GM04504 (cell line): ENCODE results near the gene LENG9.

Experiments
- DNase-seq: peaks from one replicate; pipeline ENCODE4 v3.0.0-alpha.2; 2012; ENCODE audit warnings: low read depth

The LENG9 gene

DNA sequence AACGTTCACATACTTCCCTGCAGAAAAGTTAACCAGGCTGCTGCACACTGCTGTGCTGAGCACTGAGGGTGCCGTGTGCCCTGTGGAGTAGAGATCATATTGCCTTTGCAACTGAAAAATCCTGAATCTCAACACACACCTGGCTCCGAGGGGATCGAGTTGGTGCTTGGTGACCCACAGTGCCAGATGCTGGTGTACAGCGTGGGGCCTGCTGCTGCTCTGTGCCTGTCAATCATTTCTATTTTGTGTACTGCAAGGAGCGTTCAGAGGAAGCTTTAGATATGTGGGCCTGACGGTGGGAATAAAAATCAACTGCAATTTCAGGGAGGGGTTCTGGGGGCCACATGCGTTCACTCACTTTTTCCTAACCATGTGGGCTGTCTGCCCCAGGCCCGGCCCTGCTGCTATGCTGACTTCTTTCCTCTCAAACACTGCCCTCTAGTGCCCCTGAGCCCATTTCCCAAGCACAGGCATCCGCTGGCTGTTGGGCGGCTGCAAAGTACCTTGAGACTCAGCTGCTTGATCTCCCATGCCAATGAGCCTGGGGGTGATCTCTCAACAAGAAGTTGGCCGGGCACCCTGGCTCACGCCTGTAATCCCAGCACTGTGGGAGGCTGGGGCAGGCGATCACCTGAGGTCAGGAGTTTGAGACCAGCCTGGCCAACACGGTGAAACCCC, 24.3 kb downstream of the LENG9 start:
- DNase-seq: no peak

DNA sequence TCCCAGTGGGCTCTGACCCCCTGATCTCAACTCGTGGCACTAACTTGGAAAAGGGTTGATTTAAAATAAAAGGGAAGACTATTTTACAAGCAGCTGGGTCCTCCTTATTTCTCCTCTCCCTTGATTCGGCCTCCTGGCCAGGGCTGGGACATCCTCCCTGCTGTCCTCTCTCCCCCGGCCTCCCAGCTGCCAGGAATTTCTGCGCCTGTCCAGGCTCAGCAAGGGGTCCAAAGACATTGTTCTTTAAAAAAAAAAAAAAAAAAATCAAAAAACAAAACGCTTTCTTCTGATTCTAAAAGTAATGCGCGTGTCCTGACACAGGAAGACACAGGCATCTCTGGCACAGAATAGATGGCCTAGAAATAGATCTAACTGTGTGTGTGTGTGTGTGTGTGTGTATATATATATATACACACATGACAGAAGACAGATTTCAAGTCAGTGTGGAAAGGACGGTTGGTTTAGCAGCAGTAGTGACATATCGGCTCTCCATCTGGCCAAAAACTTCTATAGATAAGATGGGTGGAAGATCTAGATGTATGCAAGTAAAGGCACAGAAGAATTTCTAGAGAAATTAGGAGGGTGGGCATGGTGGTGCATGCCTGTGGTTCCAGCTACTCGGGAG, 26.8 kb downstream of the LENG9 start:
- DNase-seq: no peak

GRCh38 chr19:54436031-54436523, 27.5 kb downstream of the LENG9 start:
- DNase-seq: no peak

DNA sequence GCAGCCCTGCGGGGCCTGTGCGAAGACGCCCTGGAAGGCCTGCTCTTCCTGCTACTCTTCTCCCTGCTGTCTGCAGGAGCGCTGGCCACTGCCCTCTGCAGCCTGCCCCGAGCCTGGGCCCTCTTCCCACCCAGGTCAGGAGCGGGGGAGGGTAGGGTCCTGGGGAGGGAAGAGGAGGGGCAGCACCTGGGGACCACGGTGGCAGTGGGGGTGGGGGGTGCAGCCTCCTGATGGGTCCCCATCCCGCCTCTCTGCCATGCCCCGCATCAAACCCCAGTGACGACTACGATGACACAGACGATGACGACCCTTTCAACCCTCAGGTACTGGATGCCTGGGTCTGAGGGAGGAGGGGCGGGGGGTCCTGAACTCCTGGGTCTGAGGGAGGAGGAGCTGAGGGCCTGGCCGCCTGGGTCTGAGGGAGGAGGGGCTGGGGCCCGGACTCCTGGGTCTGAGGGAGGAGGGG, 28.0 kb downstream of the LENG9 start:
- no peak for DNase-seq

- no peak for DNase-seq
Measured at GRCh38 chr19:54434873-54435214, 28.7 kb downstream of the LENG9 start.

DNA sequence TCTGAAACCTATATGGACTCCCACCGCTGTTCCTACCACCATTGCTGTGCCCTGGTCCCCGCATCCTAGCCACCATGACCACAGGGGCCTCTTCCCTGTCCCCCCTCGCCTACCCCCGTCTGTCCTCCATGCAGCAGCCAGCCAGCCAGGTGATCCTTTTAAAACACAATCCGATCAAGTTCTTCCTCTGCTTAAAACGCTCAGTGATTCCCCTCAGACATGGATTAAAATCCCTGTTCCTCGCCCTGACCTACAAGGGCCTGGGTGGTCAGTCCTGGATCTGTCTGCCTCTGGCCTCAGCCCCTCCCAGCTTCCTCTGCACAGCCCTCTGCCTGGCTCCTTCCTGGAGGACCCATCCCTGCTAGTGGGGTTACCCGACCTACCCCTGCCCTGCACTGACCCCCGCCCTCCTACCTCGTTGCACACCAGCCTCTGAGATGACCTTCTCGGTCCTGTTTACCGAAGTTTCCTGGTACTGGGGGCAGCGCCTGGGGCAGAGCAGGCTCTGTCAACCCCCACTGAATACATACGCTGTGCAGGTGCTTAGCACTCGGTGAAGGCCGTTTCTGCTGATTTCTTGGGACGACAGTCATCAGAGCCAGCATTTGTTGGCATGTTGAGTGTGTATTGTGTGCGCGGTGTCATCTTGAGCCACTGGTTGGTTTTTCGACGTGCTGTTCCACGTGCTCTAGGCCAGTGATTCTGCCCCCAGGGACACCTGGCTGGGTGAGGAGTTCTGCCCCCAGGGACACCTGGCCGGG, 29.3 kb downstream of the LENG9 start:
- DNase-seq: no peak

DNA sequence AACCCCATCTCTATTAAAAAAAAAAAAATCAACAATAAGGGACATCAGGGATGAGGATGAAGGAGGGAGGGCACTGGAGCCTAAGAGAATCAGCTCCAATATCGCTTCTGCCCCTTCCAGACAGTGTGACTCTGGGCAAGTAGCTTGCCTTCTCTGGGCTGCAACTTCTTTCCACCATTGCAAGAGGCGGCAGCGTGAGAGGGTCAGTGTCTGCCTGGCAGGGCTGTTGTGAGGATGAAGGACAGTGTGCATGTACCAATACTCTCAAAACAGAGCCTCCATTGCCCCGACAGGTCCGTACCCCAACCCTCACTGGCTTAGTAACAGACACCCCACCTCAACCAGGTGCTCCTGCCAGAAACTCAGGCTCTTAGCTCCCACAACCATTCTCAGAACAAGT, 29.9 kb downstream of the LENG9 start:
- DNase-seq: no peak

DNA sequence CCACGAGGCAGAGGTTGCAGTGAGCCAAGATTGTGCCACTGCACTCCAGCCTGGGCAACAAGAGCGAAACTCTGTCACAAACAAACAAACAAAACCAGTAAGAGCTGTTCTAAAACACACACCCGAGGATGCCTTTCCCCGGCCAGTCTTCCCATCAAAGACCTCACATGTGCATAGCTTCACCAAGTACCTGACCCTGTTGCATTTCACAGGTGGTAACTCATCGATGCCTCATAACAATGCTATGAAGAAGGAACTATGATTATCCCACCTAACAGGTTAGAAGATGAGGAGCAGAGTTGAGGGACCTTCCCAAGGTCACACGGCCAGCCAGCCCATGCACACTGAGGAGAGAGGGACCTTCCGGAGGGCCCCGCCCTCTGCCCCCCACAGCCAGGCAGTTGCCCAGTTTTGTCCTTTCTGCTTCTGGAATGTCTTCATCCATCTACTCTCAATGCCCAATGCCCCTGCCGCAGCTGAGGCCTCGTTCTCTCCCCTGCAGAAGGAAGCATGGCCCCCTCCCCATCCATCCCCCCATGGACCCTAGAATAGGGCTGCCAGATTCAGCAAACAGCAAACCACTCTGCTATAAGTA, 31.3 kb downstream of the LENG9 start:
- DNase-seq: no peak

DNA sequence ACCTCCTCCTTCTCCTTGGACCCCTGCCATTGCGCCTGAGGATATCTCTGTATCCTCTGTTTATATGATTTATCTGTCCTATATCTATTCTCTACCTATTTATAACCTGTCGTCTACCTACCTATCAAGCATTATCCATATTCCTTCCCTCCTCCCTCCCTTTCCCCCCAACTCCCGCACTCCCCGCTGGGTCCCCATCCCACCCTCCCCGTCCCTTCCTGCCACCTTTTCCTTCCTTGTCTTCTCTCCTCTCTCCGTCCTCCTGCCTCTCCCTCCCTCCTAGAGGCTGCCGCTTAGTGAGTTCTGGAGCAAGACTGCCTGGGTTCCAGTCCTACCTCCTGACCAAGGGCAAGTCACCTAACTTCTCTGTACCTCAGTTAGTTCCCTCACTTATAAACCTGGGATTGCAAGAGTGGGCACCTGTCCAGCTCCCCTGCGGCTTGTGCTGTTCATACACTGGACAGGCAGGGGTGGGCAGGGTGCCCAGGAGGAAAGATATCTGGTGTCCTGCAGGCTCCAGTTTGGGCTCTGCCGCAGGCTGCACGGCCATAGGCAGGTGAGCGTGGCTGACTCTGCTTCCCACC, 32.2 kb downstream of the LENG9 start:
- DNase-seq: no peak

- DNase-seq: no peak
Measured at GRCh38 chr19:54430306-54431254, 33.0 kb downstream of the LENG9 start.

DNA sequence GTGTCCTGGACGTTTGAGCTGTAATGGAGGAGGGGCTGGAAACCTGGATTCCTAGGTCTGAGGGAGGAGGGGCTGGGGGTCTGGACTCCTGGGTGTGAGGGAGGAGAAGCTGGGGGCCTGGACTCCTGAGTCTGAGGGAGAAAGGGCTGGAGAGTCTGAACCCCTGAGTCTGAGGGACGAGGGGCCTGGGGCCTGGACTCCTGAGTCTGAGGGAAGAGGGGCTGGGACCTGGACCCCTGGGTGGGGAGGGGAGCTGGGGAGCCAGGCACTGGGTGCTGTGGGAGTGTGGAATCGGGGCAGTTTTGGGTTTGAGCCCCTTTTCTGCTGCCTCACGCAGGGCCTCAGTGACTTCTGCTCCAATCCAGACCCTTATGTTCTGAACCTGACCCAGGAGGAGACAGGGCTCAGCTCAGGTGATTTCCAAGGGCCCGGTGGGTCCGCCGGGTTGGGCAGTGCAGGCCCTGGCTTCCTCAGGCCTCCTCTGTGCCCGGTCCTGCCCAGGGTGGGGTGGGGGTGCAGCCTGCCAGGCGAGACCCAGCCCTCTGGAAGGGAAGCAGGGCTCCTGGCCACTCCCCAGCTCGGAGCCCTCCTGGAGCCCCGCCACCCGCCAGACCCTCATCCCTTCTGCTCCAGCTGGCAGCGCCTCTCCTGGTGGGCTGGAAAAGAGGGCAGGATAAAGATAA, 33.9 kb downstream of the LENG9 start:
- no peak for DNase-seq

GRCh38 chr19:54429176-54429495, 34.4 kb downstream of the LENG9 start:
- no peak for DNase-seq

DNA sequence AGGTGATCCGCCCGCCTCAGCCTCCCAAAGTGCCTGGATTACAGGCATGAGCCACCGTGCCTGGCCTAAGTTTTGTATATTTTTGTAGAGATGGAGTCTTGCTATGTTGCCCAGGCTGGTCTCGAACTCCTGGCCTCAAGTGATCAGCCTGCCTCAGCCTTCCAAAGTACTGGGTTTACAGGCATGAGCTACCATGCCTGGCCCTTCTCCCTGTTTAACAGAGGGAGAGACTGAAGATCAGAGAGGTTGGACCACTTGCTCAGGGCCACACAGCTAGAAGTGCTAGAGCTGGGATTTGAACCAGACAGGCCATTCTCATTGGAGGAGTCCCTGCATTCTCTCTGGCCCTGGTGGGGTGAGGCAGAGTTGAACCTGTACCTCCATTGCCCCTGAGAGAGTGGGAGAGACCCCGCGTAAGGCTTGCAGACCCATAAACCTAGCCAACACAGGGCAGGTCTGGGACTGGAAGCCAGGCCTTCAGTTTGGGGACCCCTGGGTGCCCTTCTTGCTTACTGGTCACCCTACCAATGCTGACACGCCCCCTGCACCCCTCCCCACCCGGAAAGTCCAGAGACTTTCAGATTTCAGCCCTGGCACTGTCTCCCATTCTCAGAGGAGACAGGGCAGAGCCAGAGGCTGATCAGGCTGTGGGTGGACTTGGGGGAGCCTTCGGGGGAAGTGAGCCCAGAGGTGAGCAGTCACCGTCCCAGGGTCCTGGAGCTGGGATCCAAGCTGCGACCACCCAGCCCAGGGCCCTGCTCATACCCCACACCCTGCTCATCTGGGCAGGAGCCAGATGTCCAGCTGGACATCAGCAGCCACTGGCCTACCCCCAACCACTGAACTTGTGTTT, 35.0 kb downstream of the LENG9 start:
- no peak for DNase-seq

DNA sequence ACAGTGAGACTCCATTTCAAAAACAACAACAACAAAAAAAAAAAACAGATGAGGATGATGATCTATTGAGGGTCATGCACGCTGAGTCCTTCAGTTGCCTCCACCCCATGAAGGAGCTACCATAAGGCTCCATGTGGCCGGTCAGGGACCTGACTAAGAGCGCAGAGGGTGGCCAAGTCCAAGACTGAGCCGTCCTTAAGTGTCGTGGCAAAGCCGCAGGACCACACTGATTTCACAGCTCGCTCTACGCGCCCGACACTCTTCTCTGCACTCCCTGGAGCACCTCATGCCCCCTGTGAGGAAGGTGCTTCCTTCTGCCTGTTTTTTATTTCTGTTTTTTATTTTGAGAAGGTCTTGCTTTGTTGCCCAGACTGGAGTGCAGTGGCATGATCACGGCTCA, 36.0 kb downstream of the LENG9 start:
- no peak for DNase-seq

DNA sequence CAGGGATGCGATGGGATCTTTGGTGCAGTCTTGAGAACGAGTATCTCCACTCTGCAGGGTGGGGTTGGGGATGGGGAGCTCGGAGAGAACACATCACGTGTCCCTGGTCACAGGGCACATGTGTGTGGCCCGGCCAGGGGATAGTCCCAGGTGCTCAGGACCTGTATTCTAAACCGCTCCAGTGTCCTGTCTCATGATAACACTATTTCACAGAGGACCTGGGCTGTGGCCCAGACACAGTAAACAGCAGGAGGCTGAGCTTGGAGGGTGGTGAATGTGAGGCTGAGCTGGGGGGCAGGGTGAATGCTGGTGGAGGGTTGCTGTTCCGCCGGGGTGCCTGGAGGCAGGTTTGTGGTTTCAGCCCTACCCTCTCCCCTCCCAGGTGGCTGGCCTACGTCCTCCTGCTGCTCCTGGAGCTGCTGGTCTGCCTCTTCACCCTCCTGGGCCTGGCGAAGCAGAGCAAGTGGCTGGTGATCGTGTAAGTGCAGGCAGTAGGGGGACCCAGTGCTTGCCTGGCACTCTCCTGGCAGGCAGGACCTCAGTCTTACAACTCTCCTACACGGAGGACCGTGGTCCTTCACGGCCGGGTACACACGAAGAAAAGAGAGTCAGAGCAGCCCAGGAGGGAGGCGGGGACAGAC, 37.2 kb downstream of the LENG9 start:
- no peak for DNase-seq

- DNase-seq: no peak
Measured at GRCh38 chr19:54425382-54425723, 38.2 kb downstream of the LENG9 start.

- no peak for DNase-seq
Measured at GRCh38 chr19:54424660-54425381, 38.8 kb downstream of the LENG9 start.

DNA sequence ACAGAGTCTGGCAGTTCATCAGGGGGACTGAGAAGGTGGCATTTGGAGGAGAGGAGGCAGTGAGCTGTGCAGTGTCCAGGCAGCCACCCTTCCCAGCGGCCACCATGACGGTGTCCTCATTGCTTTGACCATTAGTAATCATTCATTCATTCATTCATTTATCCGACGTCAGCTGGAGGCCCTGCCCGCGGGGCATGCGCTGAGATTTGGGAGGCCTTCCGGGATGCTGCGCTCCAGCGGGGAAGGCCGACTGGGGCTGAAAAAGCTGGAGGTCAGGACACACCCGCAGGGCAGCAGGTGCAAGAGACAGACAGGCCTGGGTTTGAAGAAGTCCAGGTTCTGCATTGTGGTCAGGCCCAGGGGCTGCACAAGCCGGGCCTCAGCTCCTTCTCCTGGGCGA, 39.4 kb downstream of the LENG9 start:
- no peak for DNase-seq

GRCh38 chr19:54422136-54422535, 41.4 kb downstream of the LENG9 start:
- DNase-seq: no peak
